Smooth muscle cell (in vitro differentiated cells): ENCODE measurements around the gene CDC42BPB. TPM values are rescaled to one million over a fixed set of nuclear protein-coding genes. Genes with fewer than 3 reads are reported as not detected.

Experiments used
- DNase-seq: peaks from one replicate; lab custom pipeline; 2025; ENCODE audit not compliant: unreplicated experiment; lab: John Stamatoyannopoulos, UW
- H2AFZ ChIP-seq: fragments of 200-600 bp; sonication (generic); 2 replicates; pipeline ENCODE4 v1.6.0; 2016; ENCODE audit warnings: antibody characterized with exemption, low read depth, mild to moderate bottlenecking
- H3F3A ChIP-seq: fragments of 200-600 bp; sonication (generic); 2 replicates; pipeline ENCODE4 v1.6.0; 2017; ENCODE audit warnings: antibody characterized with exemption, low read depth
- H3K27ac ChIP-seq: fragments of 200-600 bp; sonication (generic); 2 replicates; pipeline ENCODE4 v1.5.1; 2016; ENCODE audit warnings: low read depth, mild to moderate bottlenecking
- H3K27me3 ChIP-seq: fragments of 200-600 bp; sonication (generic); 2 replicates; pipeline ENCODE4 v1.6.1; 2016; ENCODE audit warnings: low read depth, mild to moderate bottlenecking
- H3K36me3 ChIP-seq: fragments of 200-600 bp; sonication (generic); 2 replicates; pipeline ENCODE4 v1.5.1; 2016; ENCODE audit warnings: low read depth
- H3K4me1 ChIP-seq: fragments of 200-600 bp; sonication (generic); 2 replicates; pipeline ENCODE4 v1.5.1; 2016; ENCODE audit warnings: low read depth
- H3K4me2 ChIP-seq: fragments of 200-600 bp; sonication (generic); 2 replicates; pipeline ENCODE4 v1.6.0; 2016; ENCODE audit warnings: mild to moderate bottlenecking
- H3K4me3 ChIP-seq: fragments of 200-600 bp; sonication (generic); 2 replicates; pipeline ENCODE4 v1.5.1; 2016; ENCODE audit warnings: mild to moderate bottlenecking
- H3K79me2 ChIP-seq: fragments of 200-600 bp; sonication (generic); 2 replicates; pipeline ENCODE4 v1.6.0; 2016; ENCODE audit warnings: low read depth, mild to moderate bottlenecking
- H3K9ac ChIP-seq: fragments of 200-600 bp; sonication (generic); 2 replicates; pipeline ENCODE4 v1.6.0; 2016; ENCODE audit warnings: low read depth
- H3K9me3 ChIP-seq: fragments of 200-600 bp; sonication (generic); replicated peaks from 2 replicates; pipeline ENCODE4 v1.5.1; 2016; ENCODE audit warnings: low read depth
- H4K20me1 ChIP-seq: fragments of 200-600 bp; sonication (generic); 2 replicates; pipeline ENCODE4 v1.6.0; 2016; ENCODE audit warnings: low read depth
- CTCF ChIP-seq: fragments of 200-600 bp; sonication (generic); IDR thresholded peaks from 2 replicates; pipeline ENCODE4 v1.5.1; 2017; ENCODE audit warnings: borderline replicate concordance, mild to moderate bottlenecking, antibody characterized with exemption; ENCODE audit not compliant: insufficient read depth, poor library complexity, severe bottlenecking
- WGBS: methylation state at CpG from one replicate; pipeline ENCODE4 v1.1.7; 2016; ENCODE audit warnings: low lambda C conversion rate; 5-methylcytosine and 5-hydroxymethylcytosine counted together
- polyA plus RNA-seq: library from polyadenylated mRNA; unstranded; fragments of >200 nt; fragmentation: Nextera tagmentation; extraction: Ambion mirVana; gene quantifications from 2 replicates; pipeline ENCODE4 v1.2.1, GENCODE V29; 2016
- total RNA-seq: library from RNA; depleted of rRNA; stranded (reverse); fragments of >200 nt; gene quantifications from 2 replicates; pipeline ENCODE4 v1.2.3, GENCODE V29; 2014

CDC42BPB gene
- total and polyA plus RNA-seq, 2 experiments from 2014 or later, result 11.3 to 71.2 TPM

- H3K4me1 ChIP-seq, result no peaks in the 10 kb centered on the region
- no peak for TF ChIP-seq CTCF
- H3K27ac ChIP-seq, result no peak overlapping the region
These were observed 156.4 kb downstream of the CDC42BPB start for GRCh38 chr14:102900631-102901571.

GRCh38 chr14:102899516-102899900, 157.8 kb downstream of the CDC42BPB start:
- no peak for DNase-seq
- 99% methylated on average over 8 of the region's 8 CpGs for WGBS

More at GRCh38 chr14:102900631-102901571, 156.4 kb downstream of the CDC42BPB start:
- Histone ChIP-seq H3K4me3 (no peak overlapping the region), H3K9ac (no peak overlapping the region), H3K79me2 (no peaks in the 10 kb centered on the region), H3K27me3 (no peaks in the 10 kb centered on the region), H3F3A (no peaks in the 10 kb centered on the region), H4K20me1 (peaks cover 4% of the 10 kb centered on the region), H2AFZ (no peak overlapping the region), H3K4me2 (no peak overlapping the region), H3K36me3 (no peaks in the 10 kb centered on the region), H3K9me3 (no peaks in the 10 kb centered on the region)
- no peak for DNase-seq
- WGBS, result 98% methylated on average over 39 of the region's 39 CpGs

GRCh38 chr14:102898776-102899515, 158.4 kb downstream of the CDC42BPB start:
- TF ChIP-seq CTCF, result no peak
- 93% methylated on average over 18 of the region's 18 CpGs for WGBS
- H3K9ac ChIP-seq, result no peak overlapping the region
- H3K9me3 ChIP-seq, result no peaks in the 10 kb centered on the region
- H3K4me2 ChIP-seq, result no peak overlapping the region
- DNase-seq, result no peak
- H3K4me3 ChIP-seq, result no peak overlapping the region
- H3K79me2 ChIP-seq, result no peaks in the 10 kb centered on the region
- no peaks in the 10 kb centered on the region for H3K36me3 ChIP-seq
- H3K27ac ChIP-seq, result no peak overlapping the region
- no peak overlapping the region for H2AFZ ChIP-seq
- no peaks in the 10 kb centered on the region for H3K27me3 ChIP-seq
- no peaks in the 10 kb centered on the region for H3F3A ChIP-seq
- H4K20me1 ChIP-seq, result peaks cover 11% of the 10 kb centered on the region
- no peaks in the 10 kb centered on the region for H3K4me1 ChIP-seq

More at GRCh38 chr14:102899516-102899900, 157.8 kb downstream of the CDC42BPB start:
- Histone ChIP-seq H3K9me3 (no peaks in the 10 kb centered on the region), H3K27me3 (no peaks in the 10 kb centered on the region), H3K36me3 (no peaks in the 10 kb centered on the region), H3F3A (no peaks in the 10 kb centered on the region), H3K4me2 (no peak overlapping the region), H3K27ac (no peak overlapping the region), H4K20me1 (peaks cover 6% of the 10 kb centered on the region), H3K4me1 (no peaks in the 10 kb centered on the region), H3K79me2 (no peaks in the 10 kb centered on the region), H3K9ac (no peak overlapping the region), H2AFZ (no peak overlapping the region), H3K4me3 (no peak overlapping the region)
- TF ChIP-seq CTCF, result no peak
